GM18502 (cell line): ENCODE data around the gene GIPC3.
"Not testable (repeated sequence)": the region's sequence is repeated elsewhere in the genome, so short reads cannot be mapped to it uniquely, and the experiment has no call there.

Experiments
- ATAC-seq: cut with Tn5 transposase; IDR thresholded peaks from one replicate; pipeline ENCODE4 v1.9.1; 2021; ENCODE audit warnings: mild to moderate bottlenecking; ENCODE audit not compliant: unreplicated experiment, poor library complexity

GIPC3 gene

DNA sequence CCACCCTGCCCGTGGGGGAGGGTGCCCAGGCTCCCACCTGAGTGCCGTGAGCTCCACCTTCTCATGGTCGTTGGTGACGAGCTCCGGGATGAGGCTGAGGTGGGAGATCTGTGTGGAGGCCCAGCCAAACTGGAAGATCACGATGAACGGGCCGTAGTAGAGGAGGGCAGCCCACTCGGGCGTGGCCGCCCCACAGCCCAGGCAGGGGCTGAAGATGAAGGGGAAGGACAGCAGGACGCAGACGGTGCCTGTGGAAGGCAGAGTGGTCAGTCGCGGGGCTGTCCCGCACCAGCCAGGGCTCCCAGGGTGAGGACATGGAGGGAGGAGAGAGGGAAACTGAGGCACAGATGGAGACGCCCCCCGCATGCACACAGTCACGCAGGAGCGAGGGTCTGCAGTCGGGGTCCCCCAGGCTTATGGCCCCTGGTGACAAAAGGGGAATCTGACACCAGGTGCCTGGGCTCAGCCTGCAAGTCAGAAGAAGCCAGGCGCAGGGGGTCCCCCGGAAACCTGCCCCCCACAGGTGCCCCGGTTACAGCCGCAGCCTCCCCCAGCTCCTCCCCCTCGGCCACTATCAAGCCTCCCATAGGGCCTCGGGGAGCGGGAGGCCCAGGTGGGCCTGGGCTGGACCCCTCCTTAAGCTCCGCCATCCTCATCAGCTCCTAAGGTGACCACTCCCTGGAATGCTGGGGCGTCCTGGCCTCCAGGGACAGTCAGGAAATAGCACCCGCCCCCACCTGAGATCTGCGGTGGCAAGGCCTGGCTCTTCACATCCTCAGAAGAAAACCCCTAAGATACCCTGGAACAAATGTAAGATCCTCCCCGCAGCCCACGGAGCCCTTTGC is 34.1 kb upstream of the GIPC3 start:
- ATAC-seq = no peak

DNA sequence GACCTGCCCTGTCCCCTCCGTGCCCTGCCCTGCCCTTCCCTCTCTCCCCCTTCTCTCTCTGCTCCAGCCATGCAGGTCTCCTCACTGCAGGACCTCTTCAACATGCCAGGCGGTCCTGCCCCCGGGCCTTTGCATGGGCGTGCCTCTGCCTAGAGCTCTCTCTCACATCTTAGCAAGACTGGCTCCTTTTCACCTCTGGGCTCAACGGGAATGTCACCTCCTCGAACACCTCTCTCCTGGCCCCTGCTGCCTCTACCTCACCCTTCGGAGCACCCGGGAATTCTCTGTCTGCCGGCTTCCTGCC is 33.5 kb upstream of the GIPC3 start:
- no peak for ATAC-seq

DNA sequence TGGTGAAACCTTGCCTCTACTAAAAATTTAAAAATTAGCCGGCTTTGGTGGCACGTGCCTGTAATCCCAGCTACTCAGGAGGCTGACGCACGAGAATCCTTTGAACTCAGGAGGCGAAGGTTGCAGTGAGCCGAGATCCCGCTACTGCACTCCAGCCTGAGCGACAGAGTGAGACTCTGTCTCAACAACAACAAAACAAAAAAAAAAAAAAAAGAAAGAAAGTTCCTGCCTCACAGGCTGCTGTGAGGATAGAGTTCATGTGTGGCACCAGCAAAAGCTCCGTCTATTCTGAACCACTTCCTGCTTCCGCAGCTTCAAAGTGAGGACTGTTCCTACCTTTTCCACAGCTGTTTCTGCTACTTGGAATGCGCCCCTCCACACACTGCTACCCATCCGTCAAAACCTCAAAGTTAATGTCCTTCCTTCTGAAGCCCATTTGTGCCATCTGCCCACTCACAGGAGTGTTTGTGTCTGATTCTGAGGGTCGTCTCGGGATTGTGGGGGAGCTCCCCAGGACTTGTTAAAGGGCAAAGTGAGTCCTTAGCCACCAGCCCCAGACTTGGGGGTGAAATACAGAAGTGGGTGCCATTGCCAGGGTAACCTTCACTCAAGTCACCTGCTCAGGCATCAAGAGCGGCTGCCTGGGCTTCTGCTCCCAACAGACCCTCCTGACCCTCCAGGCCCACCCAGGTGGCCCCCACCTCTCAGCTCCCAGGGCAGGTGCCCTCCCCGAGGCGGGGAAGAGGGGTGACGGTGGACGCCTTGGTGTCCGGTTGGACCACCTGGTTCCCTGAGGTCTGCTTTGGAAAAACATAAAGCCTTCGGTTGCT is 30.8 kb upstream of the GIPC3 start:
- ATAC-seq = no peak

DNA sequence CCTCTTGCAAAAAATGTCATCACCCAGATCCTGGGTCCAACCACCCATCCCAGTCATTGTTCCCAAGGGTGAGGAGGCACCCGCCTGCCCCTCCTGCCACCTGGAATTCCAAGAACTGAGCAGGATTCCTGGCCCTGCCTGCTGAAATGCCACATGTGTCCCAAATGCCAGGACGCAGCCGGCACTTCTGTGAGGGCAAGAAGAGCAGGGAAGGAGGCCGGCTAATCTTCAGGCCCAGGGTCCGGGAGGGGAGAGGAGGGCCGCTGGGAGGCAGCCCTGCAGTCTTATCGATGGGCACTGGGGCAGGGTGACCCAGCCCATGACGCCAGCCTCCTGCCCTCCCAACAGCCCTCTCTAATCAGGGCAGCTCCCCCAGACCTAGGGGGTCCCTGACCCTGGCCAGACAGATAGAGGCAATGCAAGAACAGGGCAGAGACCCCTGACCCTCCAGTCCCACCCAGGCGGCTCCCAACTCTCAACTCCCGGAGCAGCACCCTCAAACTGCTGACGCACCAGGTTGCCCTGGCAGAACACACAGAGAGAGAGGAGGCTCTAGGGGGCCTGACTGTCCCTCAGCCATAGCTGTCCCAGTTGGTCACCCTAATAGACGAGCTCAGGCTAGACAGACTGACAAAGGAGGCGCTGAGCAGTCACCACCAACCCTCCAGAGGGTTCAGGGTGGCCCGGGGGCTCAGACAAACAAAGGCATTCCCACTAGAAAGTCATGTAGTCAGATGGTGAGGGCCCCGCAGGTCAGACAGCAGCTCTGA is 29.4 kb upstream of the GIPC3 start:
- ATAC-seq = no peak

DNA sequence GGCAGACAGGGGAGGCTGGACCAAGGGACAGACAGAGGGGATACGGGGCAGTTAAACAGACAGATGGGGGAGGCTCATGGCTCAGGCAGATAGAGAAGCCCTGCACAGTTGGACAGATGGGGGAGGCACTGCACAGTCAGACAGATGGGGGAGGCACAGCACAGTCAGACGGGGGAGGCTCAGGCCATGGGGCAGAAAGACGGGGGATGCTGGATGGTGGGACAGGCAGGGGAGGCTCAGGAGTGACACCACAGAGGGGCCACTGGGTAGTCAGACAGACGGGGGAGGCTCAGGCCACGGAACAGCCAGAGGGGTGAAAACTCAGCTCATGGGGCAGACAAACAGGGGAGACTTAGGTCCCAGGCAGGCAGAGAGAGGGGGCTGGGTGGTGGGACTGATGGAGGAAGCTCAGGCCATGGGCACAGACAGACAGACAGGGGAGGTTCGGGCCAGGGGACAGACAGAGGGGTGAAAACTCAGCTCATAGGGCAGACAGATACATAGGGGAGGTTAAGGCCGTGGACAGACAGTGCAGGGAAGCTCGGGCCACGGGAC is 28.8 kb upstream of the GIPC3 start:
- no peak for ATAC-seq

DNA sequence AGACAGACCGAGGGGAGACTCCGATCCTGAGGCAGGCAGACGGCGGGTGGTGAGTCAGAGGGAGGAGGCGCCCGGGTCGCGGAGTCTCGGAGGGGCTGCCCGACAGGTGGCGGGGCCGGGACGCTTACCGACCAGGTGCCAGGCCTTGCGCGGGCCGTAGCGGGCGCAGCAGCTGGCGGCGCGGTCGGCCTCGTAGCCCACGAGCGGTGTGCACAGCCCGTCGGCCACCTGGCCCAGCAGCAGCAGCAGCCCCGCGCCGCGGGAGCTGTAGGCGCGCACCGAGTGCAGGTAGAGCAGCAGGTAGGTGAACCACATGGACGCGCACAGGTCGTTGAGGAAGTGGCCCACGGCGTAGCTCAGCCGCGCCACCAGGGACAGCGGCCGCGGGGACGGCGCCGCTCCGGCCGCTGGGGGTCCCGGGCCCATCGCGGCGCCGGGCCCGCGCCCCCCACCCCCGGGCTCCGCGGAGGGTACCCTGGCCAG is 28.3 kb upstream of the GIPC3 start:
- ATAC-seq = peak; percentile 9

DNA sequence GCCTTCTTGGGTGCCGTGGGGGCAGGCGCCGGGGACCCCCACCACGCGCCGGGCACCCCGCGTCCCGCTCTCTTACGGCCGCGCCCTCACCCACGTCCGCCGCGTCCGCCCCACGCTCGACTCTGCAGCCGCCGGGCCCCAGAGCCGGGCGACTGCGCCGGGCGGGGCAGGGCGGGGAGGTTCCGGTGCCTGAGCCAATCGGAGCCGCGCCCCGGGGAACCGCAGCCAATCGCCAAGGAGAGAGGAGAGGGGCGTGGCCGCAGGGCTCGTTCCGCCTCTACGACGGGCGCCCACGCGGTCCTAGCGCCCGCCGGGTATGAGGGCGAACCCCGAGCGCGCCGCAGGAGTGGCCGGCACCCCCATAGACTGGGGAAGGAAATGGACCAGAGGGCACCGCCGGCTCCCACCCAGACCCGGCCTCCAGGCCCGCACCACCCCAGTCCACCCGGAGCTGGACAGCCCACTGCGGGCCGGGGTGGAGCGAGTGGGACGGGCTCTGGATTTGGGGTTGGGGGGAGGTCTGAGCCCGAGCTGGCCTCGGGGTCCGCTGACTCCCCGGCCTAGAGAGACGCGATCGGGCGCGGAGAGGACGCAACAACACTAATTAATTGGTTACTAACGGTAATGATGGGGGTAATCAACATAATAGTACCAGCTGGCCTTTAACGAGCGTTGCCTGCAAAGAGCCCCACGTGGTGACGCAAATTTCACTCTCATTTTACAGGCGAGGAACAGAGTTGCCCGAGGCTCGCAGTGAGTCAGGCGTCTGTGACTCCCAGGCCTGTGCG is 27.6 kb upstream of the GIPC3 start, which contains the start of gene MFSD12:
TSS of gene MFSD12 (minus strand) at position 126 of the 788 bp plus-strand sequence. CDS start 183 bp downstream, outside the sequence.
- ATAC-seq = peak; percentile 78

DNA sequence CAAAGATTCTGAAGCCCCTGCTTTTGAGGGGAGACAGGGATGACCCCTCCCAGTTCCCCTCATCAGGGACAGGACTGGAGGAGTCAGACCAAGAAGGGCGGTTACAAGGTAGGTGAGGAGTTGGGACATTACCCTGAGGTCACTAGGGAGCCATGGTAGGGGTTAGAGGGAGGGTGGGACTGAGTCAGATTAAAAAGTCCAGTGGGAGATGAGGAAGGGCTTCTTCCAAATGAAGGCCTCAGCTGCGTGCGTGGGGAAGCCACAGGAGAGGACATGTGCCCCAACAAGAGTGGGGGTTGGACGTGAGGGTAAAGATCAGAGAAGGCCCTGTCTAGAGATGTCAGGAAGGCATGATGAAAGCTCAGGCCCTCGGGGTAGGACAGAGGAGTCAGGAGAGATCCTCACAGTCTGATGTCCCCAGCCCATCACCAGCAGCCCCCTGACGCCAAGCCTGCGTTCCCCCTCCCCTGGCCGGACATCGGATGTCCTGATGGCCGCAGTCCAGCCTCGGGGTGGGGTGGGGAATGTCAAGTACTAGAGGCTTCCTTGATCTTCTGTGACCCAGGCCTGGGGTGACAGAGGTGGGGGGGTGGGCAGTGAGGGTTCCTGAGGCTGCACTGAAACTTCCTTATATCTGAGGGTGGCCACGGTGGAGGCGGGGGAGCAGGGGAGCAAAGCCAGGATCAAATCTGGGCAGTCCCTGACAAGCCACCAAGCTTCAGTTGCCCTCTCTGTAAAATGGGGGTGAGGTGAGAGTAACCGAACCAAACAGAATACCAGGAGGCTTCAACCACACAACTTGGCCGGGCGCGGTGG is 21.4 kb upstream of the GIPC3 start:
- no peak for ATAC-seq

DNA sequence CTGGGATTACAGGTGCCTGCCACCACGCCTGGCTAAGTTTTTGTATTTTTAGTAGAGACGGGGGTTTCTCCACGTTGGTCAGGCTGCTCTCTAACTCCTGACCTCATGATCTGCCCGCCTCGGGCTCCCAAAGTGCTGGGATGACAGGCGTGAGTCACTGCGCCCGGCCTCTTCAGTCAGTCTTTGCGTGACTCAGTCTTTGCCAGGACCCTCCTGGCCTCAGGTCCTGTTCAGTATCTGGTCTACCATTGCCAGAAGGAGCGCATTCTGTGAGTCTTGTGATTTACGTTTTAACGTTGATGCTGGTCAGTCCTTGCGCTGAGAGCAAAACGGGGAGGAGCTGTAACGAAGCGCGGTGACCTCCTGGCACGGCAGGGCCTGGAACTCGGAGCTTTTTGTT is 20.1 kb upstream of the GIPC3 start:
- ATAC-seq = no peak

DNA sequence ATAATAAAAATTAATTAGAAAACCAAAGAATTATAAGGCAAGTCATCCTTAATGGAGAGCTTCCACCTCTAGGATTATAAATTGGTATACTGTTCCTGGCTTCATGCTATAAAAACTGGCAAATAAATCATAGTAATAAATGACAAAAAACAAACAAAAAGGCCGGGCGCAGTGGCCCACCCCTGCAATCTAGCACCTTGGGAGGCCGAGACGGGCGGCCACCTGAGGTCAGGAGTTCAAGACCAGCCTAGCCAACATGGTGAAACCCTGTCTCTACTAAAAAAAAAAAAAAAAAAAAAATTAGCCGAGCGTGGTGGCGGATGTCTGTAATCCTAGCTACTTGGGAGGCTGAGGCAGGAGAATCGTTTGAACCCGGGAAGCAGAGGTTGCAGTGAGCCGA is 15.2 kb upstream of the GIPC3 start:
- ATAC-seq = not testable (repeated sequence)

DNA sequence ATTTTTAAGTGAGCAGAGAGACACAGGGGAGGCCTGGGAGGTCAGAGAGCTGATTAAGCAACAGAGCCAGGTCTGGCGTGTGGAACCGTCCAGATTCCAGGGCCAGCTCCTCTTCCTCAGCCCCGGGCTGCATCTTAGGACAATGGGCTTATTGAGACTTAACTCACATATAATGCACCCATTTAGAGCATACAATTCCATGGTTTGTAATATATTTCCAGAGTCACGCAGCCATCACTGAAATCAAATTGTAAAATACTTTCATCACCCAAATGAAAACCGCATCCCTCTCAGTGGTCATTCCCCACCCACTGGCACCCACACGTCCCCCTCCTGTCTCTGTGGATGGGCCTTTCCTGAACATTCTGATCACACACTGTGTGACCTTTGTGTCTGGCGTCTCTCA is 14.7 kb upstream of the GIPC3 start:
- ATAC-seq = no peak

DNA sequence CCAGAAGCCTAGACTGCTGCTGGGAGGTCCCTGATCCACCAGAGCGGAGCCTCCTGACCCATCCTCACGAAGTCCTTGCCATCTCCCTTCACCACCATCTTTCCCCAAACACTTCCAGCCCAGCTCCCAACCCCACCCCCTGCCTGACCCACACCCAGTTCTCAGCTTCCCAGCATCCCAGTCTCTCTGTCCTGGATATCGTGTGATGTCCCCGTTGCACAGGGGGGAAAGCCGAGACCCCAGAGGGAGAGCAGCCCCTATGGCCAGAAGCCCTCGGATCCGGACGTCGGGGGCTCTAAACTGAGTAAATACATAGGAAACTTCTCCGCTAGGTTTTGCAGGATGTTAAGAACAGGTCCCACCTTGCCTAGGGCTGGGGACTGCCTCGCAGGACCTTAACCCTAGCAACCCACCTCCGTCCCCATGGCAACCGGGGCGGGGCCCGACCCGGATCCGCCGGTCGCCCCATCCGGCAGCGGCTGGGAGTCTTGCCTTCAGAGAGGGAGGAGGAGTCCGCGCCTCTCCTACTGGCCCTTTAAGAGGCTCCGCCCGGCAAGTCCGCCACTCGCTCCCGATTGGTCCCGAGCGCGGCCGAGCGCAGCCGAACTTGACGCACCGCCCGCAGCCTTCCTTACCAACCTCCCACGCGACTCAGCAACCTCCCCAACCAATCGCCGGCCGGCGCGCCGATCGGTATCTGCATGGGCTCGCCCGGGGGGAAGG is 13.0 kb upstream of the GIPC3 start:
- ATAC-seq = peak; percentile 86

DNA sequence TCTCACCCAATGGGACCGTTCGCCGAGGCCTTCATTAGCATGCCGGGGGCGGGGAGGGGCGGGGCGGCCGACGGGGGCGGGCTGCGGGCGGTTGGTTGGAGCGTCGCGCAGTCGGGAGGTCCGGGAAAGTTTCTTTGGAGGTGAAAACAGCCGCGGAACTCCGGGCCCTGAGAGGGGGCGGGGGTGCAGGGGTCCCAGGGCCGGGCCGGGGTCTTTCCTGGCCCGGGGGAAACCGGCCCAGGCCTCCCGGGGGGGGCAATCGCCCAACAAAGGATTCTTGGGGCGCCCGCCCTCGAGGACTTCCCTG is 12.5 kb upstream of the GIPC3 start, which contains the start of gene HMG20B:
TSS of gene HMG20B (plus strand) at position 90 of the 307 bp plus-strand sequence. CDS start 366 bp downstream, outside the sequence.
- ATAC-seq = no peak

DNA sequence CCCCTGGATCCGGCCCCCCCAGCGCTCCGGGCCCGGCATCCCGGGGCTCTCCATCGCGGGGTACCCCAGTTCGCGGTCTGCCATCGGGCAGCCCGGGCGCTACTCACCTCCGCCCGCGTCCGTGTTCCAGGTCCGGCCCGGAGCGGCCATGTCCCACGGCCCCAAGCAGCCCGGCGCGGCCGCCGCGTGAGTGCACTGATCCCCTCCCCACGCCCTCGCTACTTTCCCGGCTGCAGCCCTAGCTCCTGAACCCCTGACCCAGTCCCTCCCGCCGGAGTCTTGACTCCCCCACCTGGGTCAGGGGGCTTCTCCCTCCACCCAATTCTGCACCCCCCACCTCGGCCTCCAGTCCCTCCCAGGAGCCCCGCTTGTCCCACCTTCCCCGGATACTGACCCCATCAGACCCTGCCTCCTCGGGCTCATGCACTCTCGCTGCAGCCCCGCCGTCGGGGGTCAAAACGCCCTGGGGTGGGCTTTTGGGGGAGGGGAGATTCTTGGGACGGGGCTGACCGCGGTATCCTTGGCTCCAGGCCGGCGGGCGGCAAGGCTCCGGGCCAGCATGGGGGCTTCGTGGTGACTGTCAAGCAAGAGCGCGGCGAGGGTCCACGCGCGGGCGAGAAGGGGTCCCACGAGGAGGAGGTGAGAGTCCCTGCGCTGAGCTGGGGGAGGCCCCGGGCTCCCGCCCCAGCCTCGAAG is 12.0 kb upstream of the GIPC3 start:
- ATAC-seq = peak; percentile 3

DNA sequence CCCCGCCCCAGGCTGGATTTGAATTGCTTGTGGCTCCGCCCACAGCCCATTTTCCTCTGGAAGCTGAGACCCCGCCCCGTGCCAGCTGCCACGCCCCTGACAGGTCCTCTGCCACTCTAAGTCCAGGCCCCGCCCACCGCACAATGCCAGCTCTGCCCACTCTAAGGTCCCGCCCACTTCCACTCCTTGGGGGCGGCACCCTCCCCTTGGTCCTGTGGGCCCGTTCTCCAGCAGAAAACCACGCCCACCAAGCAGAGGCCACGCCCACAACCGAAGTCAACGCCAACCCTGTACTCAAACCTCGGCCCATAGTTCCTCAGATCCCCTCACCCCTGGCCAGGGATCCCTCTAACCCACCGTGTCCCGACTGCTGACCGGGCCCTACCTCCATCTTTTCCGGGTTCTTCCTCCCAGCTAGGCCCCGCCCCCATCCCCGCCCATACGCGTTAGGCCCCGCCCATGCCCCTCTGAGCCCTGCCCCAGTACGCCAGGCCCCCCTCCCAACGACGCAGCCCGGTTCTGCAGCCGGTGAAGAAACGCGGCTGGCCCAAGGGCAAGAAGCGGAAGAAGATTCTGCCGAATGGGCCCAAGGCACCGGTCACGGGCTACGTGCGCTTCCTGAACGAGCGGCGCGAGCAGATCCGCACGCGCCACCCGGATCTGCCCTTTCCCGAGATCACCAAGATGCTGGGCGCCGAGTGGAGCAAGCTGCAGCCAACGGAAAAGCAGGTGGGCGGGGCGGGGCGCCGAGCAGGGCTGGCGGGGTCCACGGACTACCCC is 11.2 kb upstream of the GIPC3 start:
- ATAC-seq = no peak

DNA sequence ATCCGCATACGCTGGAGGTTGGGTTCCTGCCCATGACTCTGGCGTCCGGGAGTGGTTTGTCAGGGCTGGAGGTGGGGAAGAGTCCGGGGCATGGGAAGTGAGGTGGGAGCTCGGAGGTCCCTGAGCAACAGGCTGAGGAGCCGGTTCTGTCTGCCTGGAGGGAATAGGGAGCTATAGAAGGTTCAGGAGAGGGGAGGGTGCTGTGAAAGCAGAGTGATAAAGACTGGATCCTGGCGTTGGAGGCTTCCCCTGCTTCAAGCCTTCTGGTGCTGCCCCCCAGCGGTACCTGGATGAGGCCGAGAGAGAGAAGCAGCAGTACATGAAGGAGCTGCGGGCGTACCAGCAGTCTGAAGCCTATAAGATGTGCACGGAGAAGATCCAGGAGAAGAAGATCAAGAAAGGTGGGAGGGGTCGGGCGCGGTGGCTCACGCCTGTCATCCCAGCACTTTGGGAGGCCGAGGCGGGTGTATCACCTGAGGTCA is 10.0 kb upstream of the GIPC3 start:
- ATAC-seq = no peak
